Stimulated activated CD8-positive, alpha-beta memory T cell treated with anti-CD3 and anti-CD28 coated beads, Interleukin-2, amount 100 ng/mL, for 1 hour (primary cell): Measurements from ENCODE around the gene CFAP210.
A peak's percentile ranks its signal among the peaks of the same experiment; 100 is the strongest.

Experiments
- DNase-seq, 2 donors: peaks; one replicate each; pipeline ENCODE4 v3.0.0-alpha.2; 2020; ENCODE audit warnings: low read depth in 2 of 2

The CFAP210 gene

GRCh38 chr2:169694113-169694893, at the start of gene CFAP210, which contains the start of gene PHOSPHO2:
TSS of gene CFAP210 (minus strand) at chr2:169694405. CDS start at chr2:169694327, 78 bp downstream.
TSS of gene PHOSPHO2 (plus strand) at chr2:169694469. CDS start at chr2:169700972, 6,503 bp downstream.
- DNase-seq, result peak; percentile 98 to 99

GRCh38 chr2:169743549-169743948, 49.3 kb upstream of the CFAP210 start:
- DNase-seq, result no peak

GRCh38 chr2:169739351-169739750, 45.1 kb upstream of the CFAP210 start:
- no peak for DNase-seq

GRCh38 chr2:169738566-169739229, 44.5 kb upstream of the CFAP210 start:
- no peak for DNase-seq

GRCh38 chr2:169736902-169737301, 42.7 kb upstream of the CFAP210 start:
- no peak for DNase-seq

- no peak for DNase-seq
Observed at GRCh38 chr2:169735623-169736022, 41.4 kb upstream of the CFAP210 start.

- no peak for DNase-seq
Observed at GRCh38 chr2:169734169-169734847, 40.1 kb upstream of the CFAP210 start.

GRCh38 chr2:169732583-169733358, 38.6 kb upstream of the CFAP210 start:
- DNase-seq, result no peak

GRCh38 chr2:169732075-169732474, 37.9 kb upstream of the CFAP210 start:
- DNase-seq, result no peak

- DNase-seq, result no peak
Observed at GRCh38 chr2:169729274-169729605, 35.0 kb upstream of the CFAP210 start.

- DNase-seq, result no peak
Observed at GRCh38 chr2:169727065-169727464, 32.9 kb upstream of the CFAP210 start.

GRCh38 chr2:169721016-169721415, 26.8 kb upstream of the CFAP210 start:
- no peak for DNase-seq

GRCh38 chr2:169718930-169719504, 24.8 kb upstream of the CFAP210 start:
- no peak for DNase-seq

- DNase-seq, result no peak
Observed at GRCh38 chr2:169717691-169718063, 23.5 kb upstream of the CFAP210 start.

GRCh38 chr2:169716938-169717690, 22.9 kb upstream of the CFAP210 start:
- no peak for DNase-seq

- DNase-seq, result no peak
Observed at GRCh38 chr2:169716238-169716886, 22.2 kb upstream of the CFAP210 start.

- DNase-seq, result no peak
Observed at GRCh38 chr2:169715379-169716237, 21.4 kb upstream of the CFAP210 start.

GRCh38 chr2:169714699-169715098, 20.5 kb upstream of the CFAP210 start:
- no peak for DNase-seq

GRCh38 chr2:169713331-169713730, 19.1 kb upstream of the CFAP210 start:
- DNase-seq, result no peak
